Uterus (tissue), 4 donors: ENCODE data around the gene BIRC3. TPM values are rescaled to one million over a fixed set of nuclear protein-coding genes. Genes with fewer than 3 reads are reported as not detected.

ENCODE experiments used
- DNase-seq, 2 donors: peaks; one replicate each; pipeline ENCODE4 v3.0.0-alpha.2; 2019 to 2020
- H3K27ac ChIP-seq, 2 donors: fragments of 200-600 bp; sonication (generic); 1 replicate in 1 of 2; 2 replicates in 1 of 2; pipeline ENCODE4 v1.5.1; 2016 to 2018
- H3K27me3 ChIP-seq, 2 donors: fragments of 200-600 bp; sonication (generic); one replicate each; pipeline ENCODE4 v1.5.1; 2018 to 2019; ENCODE audit warnings: control low read depth in 1 of 2
- H3K36me3 ChIP-seq, 2 donors: fragments of 200-600 bp; sonication (generic); one replicate each; pipeline ENCODE4 v1.5.1; 2019; ENCODE audit warnings: control low read depth in 1 of 2
- H3K4me1 ChIP-seq, 2 donors: fragments of 200-600 bp; sonication (generic); one replicate each; pipeline ENCODE4 v1.5.1; 2018 to 2019; ENCODE audit warnings: control low read depth in 1 of 2
- H3K4me3 ChIP-seq, 2 donors: fragments of 200-600 bp; sonication (generic); 1 replicate in 1 of 2; 2 replicates in 1 of 2; pipeline ENCODE4 v1.5.1; 2018 to 2019; ENCODE audit warnings: mild to moderate bottlenecking in 1 of 2
- H3K9me3 ChIP-seq, 2 donors: fragments of 200-600 bp; sonication (generic); one replicate each; pipeline ENCODE4 v1.5.1; 2019; ENCODE audit warnings: control low read depth in 1 of 2
- CTCF ChIP-seq, 4 experiments: fragments of 200-600 bp in 2 of 4; fragments of 450-650 bp in 2 of 4; sonication (generic) in 2 of 4; IDR thresholded peaks; one replicate each; pipeline ENCODE4 v1.5.1; 2016 to 2019; ENCODE audit warnings: antibody characterized with exemption in 4 of 4, mild to moderate bottlenecking in 2 of 4, moderate library complexity in 1 of 4
- POLR2A ChIP-seq, 2 donors: fragments of 450-650 bp; IDR thresholded peaks; one replicate each; pipeline ENCODE4 v1.6.1; 2016; ENCODE audit warnings: antibody characterized with exemption in 2 of 2, mild to moderate bottlenecking in 1 of 2, moderate library complexity in 1 of 2
- intact Hi-C: fragments of 100-400 bp; cut with DNase I; formaldehyde crosslinking; loops from one replicate; pipeline ENCODE4 v1.15.1; 2023; ENCODE audit warnings: low total_unique reads
- total RNA-seq, 4 donors: library from RNA; depleted of rRNA in 3 of 4; stranded (reverse); fragments of >200 nt in 3 of 4; gene quantifications; one replicate each; pipeline versions ENCODE4 v1.1.0 to v1.2.4, GENCODE V29; 2014 to 2023
- donor health status: DM: yes; HTN: yes; CAD: no.

The BIRC3 gene
- total RNA-seq, 4 donors from 2014 or later, result 1.5 to 102 (median 8.7) TPM

GRCh38 chr11:102316346-102316904 is 859 bp upstream of the BIRC3 start:
- no peaks in the 10 kb centered on the region for H3K36me3 ChIP-seq
- TF ChIP-seq POLR2A (IDR thresholded peaks at IDR 0.05) (no peak), CTCF (IDR thresholded peaks at IDR 0.05) (no peak)
- intact Hi-C loops, result no loop called here
- no peaks in the 10 kb centered on the region for H3K9me3 ChIP-seq
- peak overlapping the region in 1 of 2 donors; percentile 59 for H3K4me3 ChIP-seq
- H3K4me1 ChIP-seq, result no peaks in the 10 kb centered on the region
- peak overlapping the region; percentile 78 to 83 for H3K27ac ChIP-seq
- DNase-seq, result no peak
- no peaks in the 10 kb centered on the region for H3K27me3 ChIP-seq

GRCh38 chr11:102317768-102318103 is 452 bp downstream of the BIRC3 start:
- no peak for DNase-seq
- intact Hi-C loops, result no loop called here
- Histone ChIP-seq H3K27me3 (no peaks in the 10 kb centered on the region), H3K36me3 (no peaks in the 10 kb centered on the region), H3K27ac (peak overlapping the region; percentile 78 to 83), H3K4me1 (no peaks in the 10 kb centered on the region), H3K9me3 (no peaks in the 10 kb centered on the region), H3K4me3 (peak overlapping the region; percentile 49 to 59)
- TF ChIP-seq POLR2A (IDR thresholded peaks at IDR 0.05) (no peak), CTCF (IDR thresholded peaks at IDR 0.05) (no peak)

GRCh38 chr11:102318469-102318868 is 1.2 kb downstream of the BIRC3 start:
- Histone ChIP-seq H3K27me3 (no peaks in the 10 kb centered on the region), H3K4me3 (no peak overlapping the region), H3K4me1 (no peaks in the 10 kb centered on the region), H3K36me3 (no peaks in the 10 kb centered on the region), H3K27ac (peak overlapping the region; percentile 78 to 83), H3K9me3 (no peaks in the 10 kb centered on the region)
- DNase-seq, result no peak
- intact Hi-C loops, result no loop called here
- TF ChIP-seq CTCF (IDR thresholded peaks at IDR 0.05) (no peak), POLR2A (IDR thresholded peaks at IDR 0.05) (no peak)

- TF ChIP-seq POLR2A (IDR thresholded peaks at IDR 0.05) (no peak), CTCF (IDR thresholded peaks at IDR 0.05) (no peak)
- Histone ChIP-seq H3K36me3 (no peaks in the 10 kb centered on the region), H3K9me3 (no peaks in the 10 kb centered on the region), H3K4me3 (no peak overlapping the region), H3K27ac (peak overlapping the region in 1 of 2 donors; percentile 3), H3K27me3 (no peaks in the 10 kb centered on the region), H3K4me1 (no peaks in the 10 kb centered on the region)
- intact Hi-C loops, result no loop called here
- DNase-seq, result no peak
These were observed 2.3 kb downstream of the BIRC3 start for GRCh38 chr11:102319544-102319943.

DNA sequence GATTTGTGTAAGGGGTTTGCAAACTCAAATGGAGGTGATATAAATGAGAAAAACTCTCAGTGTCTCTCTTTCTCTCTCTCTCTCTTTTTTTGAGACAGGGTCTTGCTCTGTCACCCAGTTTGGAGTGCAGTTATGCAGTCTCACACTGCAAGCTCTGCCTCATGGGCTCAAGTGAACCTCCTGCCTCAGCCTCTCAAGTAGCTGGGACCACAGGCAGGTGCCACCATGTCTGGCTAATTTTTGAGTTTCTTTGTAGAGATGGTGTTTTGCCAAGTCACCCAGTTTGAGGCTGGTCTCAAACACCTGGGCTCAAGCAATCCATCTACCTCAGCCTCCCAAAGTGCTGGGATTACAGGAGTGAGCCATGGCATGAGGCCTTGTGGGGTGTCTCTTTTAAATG is 2.9 kb downstream of the BIRC3 start:
- H3K36me3 ChIP-seq, result no peaks in the 10 kb centered on the region
- TF ChIP-seq CTCF (IDR thresholded peaks at IDR 0.05) (no peak), POLR2A (IDR thresholded peaks at IDR 0.05) (no peak)
- no peaks in the 10 kb centered on the region for H3K4me1 ChIP-seq
- no peaks in the 10 kb centered on the region for H3K27me3 ChIP-seq
- DNase-seq, result no peak
- no peak overlapping the region for H3K4me3 ChIP-seq
- no peaks in the 10 kb centered on the region for H3K9me3 ChIP-seq
- intact Hi-C loops, result no loop called here
- H3K27ac ChIP-seq, result peak overlapping the region in 1 of 2 donors; percentile 46
